Measurements from ENCODE around the gene PDLIM1. TPM values are rescaled to one million over a fixed set of nuclear protein-coding genes. Genes with fewer than 3 reads are reported as not detected.

PDLIM1 gene
- total and polyA plus RNA-seq, 2 of the 8 experiments (the other 6 are each of a cell fraction or from before 2014, with no cell fraction given) = 169 to 245 TPM

- peaks cover 0 to 2% (median 0%) of the 10 kb centered on the region in 4 experiments; a peak in 1 of 7 replicates for H3K4me1 ChIP-seq (replicated peaks in 1 of 4; ENCODE audit: control insufficient read depth in 3 of 4, insufficient read depth in 4 of 4, low read length in 3 of 4)
- H3K4ac ChIP-seq (replicated peaks; ENCODE audit: insufficient read length, low read depth, low read length) = no peak overlapping the region
- H3K23me2 ChIP-seq (ENCODE audit: low read depth, low read length) = no peaks in the 10 kb centered on the region
- H2BK20ac ChIP-seq (ENCODE audit: low read length) = no peak overlapping the region
- no peak overlapping the region for H2BK120ac ChIP-seq (replicated peaks; ENCODE audit: low read depth, low read length)
- H3K79me1 ChIP-seq (ENCODE audit: low read depth, low read length) = no peaks in the 10 kb centered on the region
- FAIRE-seq (no peak), DNase-seq (ENCODE audit: low read depth in 1 of 2, low spot score in 2 of 2) (no peak)
- H2AFZ ChIP-seq (ENCODE audit: low read length) = no peak overlapping the region
- H3K56ac ChIP-seq (replicated peaks; ENCODE audit: insufficient read length, low read depth, low read length) = no peak overlapping the region
- H3K9me3 ChIP-seq (ENCODE audit: insufficient read depth in 2 of 2, low read depth in 1 of 2, low read length in 1 of 2) = no peaks in the 10 kb centered on the region
- H3K14ac ChIP-seq (ENCODE audit: insufficient read length) = no peak overlapping the region
- H2AK5ac ChIP-seq (ENCODE audit: low read depth, low read length) = no peak overlapping the region
- no peak overlapping the region for H4K8ac ChIP-seq (ENCODE audit: extremely low read depth, insufficient read depth, low read length)
- H3K4me2 ChIP-seq (ENCODE audit: insufficient read depth in 1 of 2, low read depth in 2 of 2, low read length in 2 of 2) = no peak overlapping the region
- POLR2A ChIA-PET (ENCODE audit: partially characterized antibody) = interaction anchor here (0.7 kb wide), 1 partner anchor 335 kb away, joined by 3 read pairs; no protein-coding TSS in a partner anchor
- H3K27me3 ChIP-seq (replicated peaks in 1 of 4; ENCODE audit: control insufficient read depth in 3 of 4, extremely low read depth in 1 of 4, insufficient read depth in 3 of 4, low read length in 3 of 4) = no peaks in the 10 kb centered on the region
- 93% methylated on average over 11 of the region's 11 CpGs; no CpG with 5 or more reads in 1 of the 2 experiments for WGBS, 2 experiments (ENCODE audit: extremely low coverage in 1 of 2, insufficient coverage in 1 of 2, insufficient read length in 1 of 2, insufficient replicate concordance in 2 of 2, low coverage in 1 of 2, low lambda C conversion rate in 2 of 2, missing lambda C conversion rate in 1 of 2)
- no peak overlapping the region for H2BK5ac ChIP-seq (ENCODE audit: low read depth, low read length)
- H3K9ac ChIP-seq (replicated peaks in 1 of 4; ENCODE audit: extremely low read depth in 1 of 4, low read depth in 3 of 4, low read length in 3 of 4) = no peak overlapping the region
- CTCF ChIA-PET (ENCODE audit: partially characterized antibody) = no interaction called here
- H3K36me3 ChIP-seq (ENCODE audit: control insufficient read depth in 2 of 4, insufficient read depth in 4 of 4, low read length in 3 of 4) = peaks cover 0 to 4% (median 0%) of the 10 kb centered on the region in 4 experiments; a peak in 2 of 8 replicates
- no peak overlapping the region for H3K23ac ChIP-seq (ENCODE audit: insufficient read length)
- no peak overlapping the region for H4K91ac ChIP-seq (replicated peaks; ENCODE audit: insufficient read length, low read length)
- no peaks in the 10 kb centered on the region for H4K20me1 ChIP-seq (replicated peaks in 1 of 2; ENCODE audit: control insufficient read depth in 1 of 2, insufficient read depth in 2 of 2, low read length in 2 of 2)
- no peak overlapping the region for H2BK15ac ChIP-seq (ENCODE audit: low read length)
- H3K79me2 ChIP-seq (ENCODE audit: control insufficient read depth in 1 of 2, insufficient read depth in 2 of 2, low read length in 2 of 2) = no peaks in the 10 kb centered on the region
- H2BK12ac ChIP-seq (ENCODE audit: low read depth, low read length) = no peak overlapping the region
- H3K18ac ChIP-seq (ENCODE audit: extremely low read depth, low read length) = no peak overlapping the region
- no peak overlapping the region for H3K4me3 ChIP-seq (ENCODE audit: extremely low read depth in 1 of 4, insufficient read depth in 2 of 4, low read depth in 3 of 4, low read length in 4 of 4)
- no peak overlapping the region for H3K27ac ChIP-seq (ENCODE audit: low read depth, low read length)
- TF ChIP-seq CHD1 (IDR thresholded peaks at IDR 0.05; ENCODE audit: low read depth, low read length) = no peak
- no peak for TF ChIP-seq KDM1A (IDR thresholded peaks at IDR 0.05; ENCODE audit: borderline replicate concordance, low read length)
- no peak for TF ChIP-seq RNF2 (IDR thresholded peaks at IDR 0.05; ENCODE audit: borderline replicate concordance, low read depth, low read length, missing control alignments, poor library complexity, severe bottlenecking)
- TF ChIP-seq HDAC6 (IDR thresholded peaks at IDR 0.05; ENCODE audit: low read depth, low read length) = no peak
- TF ChIP-seq, protein P1, sequence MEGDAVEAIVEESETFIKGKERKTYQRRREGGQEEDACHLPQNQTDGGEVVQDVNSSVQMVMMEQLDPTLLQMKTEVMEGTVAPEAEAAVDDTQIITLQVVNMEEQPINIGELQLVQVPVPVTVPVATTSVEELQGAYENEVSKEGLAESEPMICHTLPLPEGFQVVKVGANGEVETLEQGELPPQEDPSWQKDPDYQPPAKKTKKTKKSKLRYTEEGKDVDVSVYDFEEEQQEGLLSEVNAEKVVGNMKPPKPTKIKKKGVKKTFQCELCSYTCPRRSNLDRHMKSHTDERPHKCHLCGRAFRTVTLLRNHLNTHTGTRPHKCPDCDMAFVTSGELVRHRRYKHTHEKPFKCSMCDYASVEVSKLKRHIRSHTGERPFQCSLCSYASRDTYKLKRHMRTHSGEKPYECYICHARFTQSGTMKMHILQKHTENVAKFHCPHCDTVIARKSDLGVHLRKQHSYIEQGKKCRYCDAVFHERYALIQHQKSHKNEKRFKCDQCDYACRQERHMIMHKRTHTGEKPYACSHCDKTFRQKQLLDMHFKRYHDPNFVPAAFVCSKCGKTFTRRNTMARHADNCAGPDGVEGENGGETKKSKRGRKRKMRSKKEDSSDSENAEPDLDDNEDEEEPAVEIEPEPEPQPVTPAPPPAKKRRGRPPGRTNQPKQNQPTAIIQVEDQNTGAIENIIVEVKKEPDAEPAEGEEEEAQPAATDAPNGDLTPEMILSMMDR (IDR thresholded peaks at IDR 0.05; ENCODE audit: control extremely low read depth in 1 of 3, insufficient read depth in 1 of 3, low read depth in 1 of 3, low read length in 3 of 3) = no peak
- TF ChIP-seq CBX8 (IDR thresholded peaks at IDR 0.05; ENCODE audit: borderline replicate concordance, low read depth, low read length) = no peak
- no peak for TF ChIP-seq SP1 (IDR thresholded peaks at IDR 0.05; ENCODE audit: low read depth, low read length)
- no peak for TF ChIP-seq GTF2F1 (IDR thresholded peaks at IDR 0.05; ENCODE audit: borderline replicate concordance, low read depth, low read length)
- H4K5ac ChIP-seq (ENCODE audit: insufficient read length, low read depth, low read length) = no peak overlapping the region
Observed at GRCh38 chr10:95324436-95325268, 33.8 kb upstream of the PDLIM1 start.

Measured in H1 (cell line).